Thyroid gland (tissue), 4 donors: ENCODE data around the gene EXOSC9. TPM values are rescaled to one million over a fixed set of nuclear protein-coding genes. Genes with fewer than 3 reads are reported as not detected.

Experiments used
- DNase-seq, 2 donors: peaks; one replicate each; pipeline ENCODE4 v3.0.0-alpha.2; 2019
- H3K27ac ChIP-seq, 3 donors: fragments of 200-600 bp; sonication (generic); 1 replicate in 2 of 3; 2 replicates in 1 of 3; pipeline ENCODE4 v1.5.1; 2016 to 2019; ENCODE audit warnings: mild to moderate bottlenecking in 1 of 3, moderate library complexity in 1 of 3
- H3K27me3 ChIP-seq: fragments of 200-600 bp; sonication (generic); one replicate; pipeline ENCODE4 v1.5.1; 2019
- H3K36me3 ChIP-seq, 2 donors: fragments of 200-600 bp; sonication (generic); one replicate each; pipeline ENCODE4 v1.5.1; 2016 to 2019
- H3K4me1 ChIP-seq, 2 donors: fragments of 200-600 bp; sonication (generic); one replicate each; pipeline ENCODE4 v1.5.1; 2017 to 2019
- H3K4me3 ChIP-seq, 3 donors: fragments of 200-600 bp; sonication (generic); replicated peaks in 1 of 3; 1 replicate in 2 of 3; 2 replicates in 1 of 3; pipeline ENCODE4 v1.5.1; 2016; ENCODE audit warnings: mild to moderate bottlenecking in 1 of 3
- H3K9me3 ChIP-seq: fragments of 200-600 bp; sonication (generic); one replicate; pipeline ENCODE4 v1.5.1; 2017
- CTCF ChIP-seq, 6 experiments: fragments of 200-600 bp in 3 of 6; fragments of 450-650 bp in 3 of 6; sonication (generic) in 3 of 6; IDR thresholded peaks; one replicate each; pipeline ENCODE4 v1.5.1; 2016 to 2019; ENCODE audit warnings: antibody characterized with exemption in 6 of 6, mild to moderate bottlenecking in 2 of 6, inconsistent platforms in 1 of 6, moderate library complexity in 1 of 6
- POLR2A ChIP-seq, 2 donors: fragments of 450-650 bp; IDR thresholded peaks; one replicate each; pipeline ENCODE4 v1.6.1; 2017; ENCODE audit warnings: antibody characterized with exemption in 2 of 2, mild to moderate bottlenecking in 2 of 2, moderate library complexity in 1 of 2
- WGBS, 2 donors: methylation state at CpG; one replicate each; pipeline ENCODE4 v1.1.5; 2017; 5-methylcytosine and 5-hydroxymethylcytosine counted together
- intact Hi-C: fragments of 100-400 bp; cut with DNase I; formaldehyde crosslinking; loops from one replicate; pipeline ENCODE4 v1.15.1; 2023
- total RNA-seq, 4 donors: library from RNA; depleted of rRNA; stranded (reverse); fragments of >200 nt; gene quantifications; one replicate each; pipeline ENCODE4 v1.2.3, GENCODE V29; 2016

Gene EXOSC9
- total RNA-seq, 4 donors from 2014 or later, result 9.6 to 21.0 (median 15.6) TPM

DNA sequence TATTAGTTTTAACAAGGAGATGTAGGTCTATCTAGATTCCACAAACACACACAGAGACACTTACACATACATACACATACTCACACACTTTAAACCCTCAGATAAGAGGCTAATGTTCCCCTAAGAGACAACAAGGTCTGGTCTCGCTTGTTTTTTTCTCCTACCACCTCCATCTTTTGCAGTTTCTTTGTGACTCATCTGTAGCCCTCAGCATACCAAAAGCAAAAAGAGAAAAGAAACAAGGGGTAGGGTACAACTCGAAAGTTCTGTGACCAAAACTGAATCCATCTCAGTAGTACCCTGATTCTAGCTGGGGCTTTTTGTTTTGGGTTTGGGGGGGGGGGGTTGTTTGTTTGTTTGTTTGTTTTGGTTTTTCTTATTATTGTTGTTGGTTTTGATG lies 12.2 kb upstream of the EXOSC9 start:
- Histone ChIP-seq H3K4me3 (no peak overlapping the region), H3K27ac (no peak overlapping the region), H3K27me3 (no peaks in the 10 kb centered on the region), H3K36me3 (no peaks in the 10 kb centered on the region), H3K9me3 (no peaks in the 10 kb centered on the region), H3K4me1 (no peaks in the 10 kb centered on the region)
- intact Hi-C loops, result no loop called here
- no peak for DNase-seq
- WGBS, 2 donors, result 86 to 89% methylated on average over 2 of the region's 2 CpGs
- TF ChIP-seq POLR2A (IDR thresholded peaks at IDR 0.05), result no peak

GRCh38 chr4:121789455-121789854 lies 11.7 kb upstream of the EXOSC9 start:
- WGBS, 2 donors, result 79 to 89% methylated on average over 1 of the region's 1 CpG
- DNase-seq, result no peak
- no peaks in the 10 kb centered on the region for H3K4me1 ChIP-seq
- no peaks in the 10 kb centered on the region for H3K36me3 ChIP-seq
- no peaks in the 10 kb centered on the region for H3K9me3 ChIP-seq
- TF ChIP-seq POLR2A (IDR thresholded peaks at IDR 0.05), result no peak
- TF ChIP-seq CTCF (IDR thresholded peaks at IDR 0.05), result no peak
- H3K27me3 ChIP-seq, result no peaks in the 10 kb centered on the region
- H3K4me3 ChIP-seq, result no peak overlapping the region
- intact Hi-C loops, result no loop called here
- H3K27ac ChIP-seq, result no peak overlapping the region

DNA sequence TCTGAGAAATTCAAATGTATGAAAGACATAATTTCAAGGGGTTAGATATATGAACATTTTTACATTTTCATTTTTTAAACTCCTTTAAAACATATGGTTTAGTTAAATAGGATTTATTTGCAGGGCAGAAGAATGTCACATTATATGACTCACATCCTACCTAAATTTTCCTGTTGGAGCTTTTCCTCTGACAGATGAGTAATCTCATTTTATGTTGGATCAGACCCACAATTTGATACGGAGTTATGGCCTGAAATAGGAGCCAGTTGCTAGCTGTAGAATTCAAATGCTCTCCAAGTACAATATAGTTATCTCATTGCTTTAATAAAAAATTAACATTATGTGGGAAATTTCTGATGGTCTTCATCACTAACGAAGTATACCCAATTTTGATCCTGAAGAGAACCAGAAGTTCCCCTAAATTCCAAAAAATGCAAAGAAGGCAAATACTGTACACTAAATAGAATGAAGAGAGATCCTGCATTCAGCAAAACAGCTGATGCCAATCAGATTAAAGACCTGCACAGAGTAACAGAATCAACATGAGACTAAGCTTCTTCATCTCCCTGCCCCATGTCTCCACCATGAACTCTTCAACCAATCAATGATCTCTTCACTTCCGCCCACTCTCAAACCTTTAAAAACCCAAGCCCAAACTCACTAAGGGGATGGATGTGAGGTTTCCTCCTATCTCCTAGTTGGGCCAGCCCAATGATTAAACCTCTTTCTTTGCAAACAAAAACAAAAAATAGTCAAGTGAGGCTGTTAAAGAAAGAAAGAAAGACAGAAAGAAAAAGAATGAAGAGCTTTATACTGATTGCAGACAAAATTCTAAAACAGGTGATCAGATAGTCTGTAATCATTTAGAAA lies 10.9 kb upstream of the EXOSC9 start:
- H3K9me3 ChIP-seq, result no peaks in the 10 kb centered on the region
- intact Hi-C loops, result no loop called here
- no peaks in the 10 kb centered on the region for H3K27me3 ChIP-seq
- H3K4me1 ChIP-seq, result no peaks in the 10 kb centered on the region
- TF ChIP-seq POLR2A (IDR thresholded peaks at IDR 0.05) (no peak), CTCF (IDR thresholded peaks at IDR 0.05) (no peak)
- no peaks in the 10 kb centered on the region for H3K36me3 ChIP-seq
- DNase-seq, result no peak
- no peak overlapping the region for H3K27ac ChIP-seq
- H3K4me3 ChIP-seq, result no peak overlapping the region
- 80 to 83% methylated on average over 3 of the region's 3 CpGs for WGBS, 2 donors

- no peak for TF ChIP-seq POLR2A (IDR thresholded peaks at IDR 0.05)
- no peak for TF ChIP-seq CTCF (IDR thresholded peaks at IDR 0.05)
- intact Hi-C loops, result no loop called here
Observed at GRCh38 chr4:121790976-121791375, 10.1 kb upstream of the EXOSC9 start.

GRCh38 chr4:121791481-121791880 lies 9.6 kb upstream of the EXOSC9 start:
- Histone ChIP-seq H3K9me3 (no peaks in the 10 kb centered on the region), H3K4me1 (no peaks in the 10 kb centered on the region), H3K27ac (no peak overlapping the region), H3K27me3 (no peaks in the 10 kb centered on the region), H3K36me3 (no peaks in the 10 kb centered on the region), H3K4me3 (no peak overlapping the region)
- intact Hi-C loops, result no loop called here
- no peak for TF ChIP-seq CTCF (IDR thresholded peaks at IDR 0.05)
- TF ChIP-seq POLR2A (IDR thresholded peaks at IDR 0.05), result no peak
- 92% methylated on average over 5 of the region's 5 CpGs for WGBS, 2 donors
- DNase-seq, result no peak

More at GRCh38 chr4:121790976-121791375, 10.1 kb upstream of the EXOSC9 start:
- DNase-seq, result no peak
- no peaks in the 10 kb centered on the region for H3K9me3 ChIP-seq
- no peaks in the 10 kb centered on the region for H3K27me3 ChIP-seq
- no peaks in the 10 kb centered on the region for H3K4me1 ChIP-seq
- no peak overlapping the region for H3K27ac ChIP-seq
- no peaks in the 10 kb centered on the region for H3K36me3 ChIP-seq
- H3K4me3 ChIP-seq, result no peak overlapping the region
